CD4-positive, alpha-beta T cell (primary cell): Measurements from ENCODE around the gene HTRA1. TPM values are rescaled to one million over a fixed set of nuclear protein-coding genes. Genes with fewer than 3 reads are reported as not detected.

Experiments used
- ATAC-seq: fragments of 200-7000 bp; cut with Tn5 transposase; one replicate; pipeline ENCODE4 v1.10.0; 2022; ENCODE audit warnings: mild to moderate bottlenecking; ENCODE audit not compliant: poor library complexity
- CTCF ChIA-PET: fragments of 350-600 bp; sonication (Branson Sonifier 250); formaldehyde crosslinking; loops from one replicate; lab custom pipeline; 2021; ENCODE audit warnings: antibody characterized with exemption, inconsistent platforms; lab: Charles Lee
- POLR2A ChIA-PET: fragments of 350-600 bp; sonication (Branson Sonifier 250); formaldehyde crosslinking; loops from one replicate; lab custom pipeline; 2021; ENCODE audit warnings: antibody characterized with exemption, inconsistent platforms; lab: Charles Lee
- DNase-seq, 14 experiments: peaks; one replicate each; pipeline ENCODE4 v3.0.0-alpha.2; 2013 to 2020; ENCODE audit warnings: mixed read lengths in 2 of 14
- H3K27ac ChIP-seq, 2 donors: one replicate each; pipeline versions ENCODE4 v1.5.1 to v1.7.0; 2013; ENCODE audit warnings: low read length in 2 of 2, low read depth in 1 of 2, mild to moderate bottlenecking in 1 of 2
- H3K27me3 ChIP-seq, 2 experiments: 1 replicate in 1 of 2; 2 replicates in 1 of 2; pipeline versions ENCODE4 v1.6.1 to v1.7.0; 2013; ENCODE audit warnings: low read length in 2 of 2, control low read depth in 1 of 2, mild to moderate bottlenecking in 1 of 2, moderate library complexity in 1 of 2; ENCODE audit not compliant: insufficient read depth in 2 of 2, control insufficient read depth in 1 of 2
- H3K36me3 ChIP-seq: one replicate; pipeline ENCODE4 v1.6.1; 2013; ENCODE audit warnings: low read length, control low read depth; ENCODE audit not compliant: insufficient read depth
- H3K4me1 ChIP-seq: one replicate; pipeline ENCODE4 v1.6.1; 2013; ENCODE audit warnings: low read length, control low read depth; ENCODE audit not compliant: insufficient read depth
- H3K4me3 ChIP-seq: one replicate; pipeline ENCODE4 v1.5.1; 2013; ENCODE audit warnings: mild to moderate bottlenecking, low read length, moderate library complexity
- H3K9me3 ChIP-seq, 2 experiments: 1 replicate in 1 of 2; 2 replicates in 1 of 2; pipeline versions ENCODE4 v1.6.1 to v1.7.0; 2013; ENCODE audit warnings: low read length in 2 of 2, mild to moderate bottlenecking in 2 of 2, control low read depth in 1 of 2, moderate library complexity in 1 of 2; ENCODE audit not compliant: control insufficient read depth in 1 of 2, insufficient read depth in 1 of 2
- H3K27ac Mint-ChIP-seq: one replicate; pipeline ENCODE4 v1.8.0; 2020; ENCODE audit warnings: mixed read lengths
- H3K27me3 Mint-ChIP-seq: one replicate; pipeline ENCODE4 v1.8.0; 2021; ENCODE audit warnings: mixed read lengths
- H3K36me3 Mint-ChIP-seq: one replicate; pipeline ENCODE4 v1.8.0; 2021; ENCODE audit warnings: low read depth, mixed read lengths
- H3K4me1 Mint-ChIP-seq: one replicate; pipeline ENCODE4 v1.8.0; 2021; ENCODE audit warnings: low read depth, mixed read lengths
- H3K4me3 Mint-ChIP-seq: one replicate; pipeline ENCODE4 v1.8.0; 2020; ENCODE audit warnings: mild to moderate bottlenecking, mixed read lengths
- H3K9me3 Mint-ChIP-seq: one replicate; pipeline ENCODE4 v1.8.0; 2020; ENCODE audit warnings: mixed read lengths
- CTCF ChIP-seq: fragments of 200-600 bp; IDR thresholded peaks from one replicate; pipeline ENCODE4 v1.8.0; 2022; ENCODE audit warnings: antibody characterized with exemption, mild to moderate bottlenecking
- intact Hi-C, 2 experiments: fragments of 100-400 bp; cut with DNase I in 1 of 2; cut with micrococcal nuclease in 1 of 2; formaldehyde crosslinking; loops; one replicate each; pipeline versions ENCODE4 v1.15.1 to v1.9.0; 2023 to 2025; cut with DNase I, micrococcal nuclease
- total RNA-seq, 174 experiments: library from RNA in 2 of 174; stranded (reverse) in 2 of 174; gene quantifications; one replicate each; pipeline ENCODE4 v1.2.3 and lab custom pipeline; 2021 to 2026

Gene HTRA1
- total RNA-seq, 2 experiments from 2014 or later = not detected

GRCh38 chr10:122499012-122499411 is 37.7 kb downstream of the HTRA1 start:
- Histone ChIP-seq H3K9me3 (no peaks in the 10 kb centered on the region), H3K36me3 (no peaks in the 10 kb centered on the region), H3K4me3 (no peak overlapping the region), H3K27ac (no peak overlapping the region), H3K27me3 (no peaks in the 10 kb centered on the region), H3K4me1 (peaks cover 13% of the 10 kb centered on the region)
- H3K4me3 Mint-ChIP-seq = no peak overlapping the region
- ChIA-PET CTCF (no interaction called here), POLR2A (no interaction called here)
- intact Hi-C loops = no loop called here
- H3K36me3 Mint-ChIP-seq = no peaks in the 10 kb centered on the region
- peaks cover 7% of the 10 kb centered on the region for H3K27me3 Mint-ChIP-seq
- no peak overlapping the region for H3K27ac Mint-ChIP-seq
- DNase-seq (no peak), ATAC-seq (no peak)
- peaks cover 10% of the 10 kb centered on the region for H3K4me1 Mint-ChIP-seq
- no peaks in the 10 kb centered on the region for H3K9me3 Mint-ChIP-seq
- TF ChIP-seq CTCF = no peak

GRCh38 chr10:122499491-122499941 is 38.2 kb downstream of the HTRA1 start:
- no peaks in the 10 kb centered on the region for H3K36me3 Mint-ChIP-seq

GRCh38 chr10:122500194-122500593 is 38.8 kb downstream of the HTRA1 start:
- ChIA-PET CTCF (no interaction called here), POLR2A (no interaction called here)
- Mint-ChIP-seq H3K36me3 (no peaks in the 10 kb centered on the region), H3K9me3 (no peaks in the 10 kb centered on the region), H3K27ac (no peak overlapping the region), H3K4me1 (peaks cover 10% of the 10 kb centered on the region), H3K27me3 (peaks cover 2% of the 10 kb centered on the region), H3K4me3 (no peak overlapping the region)
- no peaks in the 10 kb centered on the region for H3K27me3 ChIP-seq
- TF ChIP-seq CTCF = no peak
- H3K4me3 ChIP-seq = no peak overlapping the region
- ATAC-seq = no peak
- DNase-seq = no peak
- intact Hi-C loops = no loop called here
- no peaks in the 10 kb centered on the region for H3K9me3 ChIP-seq
- H3K4me1 ChIP-seq = peaks cover 13% of the 10 kb centered on the region
- H3K27ac ChIP-seq = no peak overlapping the region
- H3K36me3 ChIP-seq = no peaks in the 10 kb centered on the region

More at GRCh38 chr10:122499491-122499941, 38.2 kb downstream of the HTRA1 start:
- no peaks in the 10 kb centered on the region for H3K9me3 ChIP-seq
- no peaks in the 10 kb centered on the region for H3K27me3 ChIP-seq
- H3K27me3 Mint-ChIP-seq = peaks cover 7% of the 10 kb centered on the region
- ATAC-seq (no peak), DNase-seq (no peak)
- H3K9me3 Mint-ChIP-seq = no peaks in the 10 kb centered on the region
- TF ChIP-seq CTCF = no peak
- H3K36me3 ChIP-seq = no peaks in the 10 kb centered on the region
- peaks cover 13% of the 10 kb centered on the region for H3K4me1 ChIP-seq
- ChIA-PET POLR2A (no interaction called here), CTCF (no interaction called here)
- no peak overlapping the region for H3K4me3 ChIP-seq
- peaks cover 10% of the 10 kb centered on the region for H3K4me1 Mint-ChIP-seq
- no peak overlapping the region for H3K27ac ChIP-seq
- H3K27ac Mint-ChIP-seq = no peak overlapping the region
- H3K4me3 Mint-ChIP-seq = no peak overlapping the region
- intact Hi-C loops = no loop called here
